GM18951 (cell line): ENCODE measurements around the gene GRIK4.
"Not testable (repeated sequence)": the region's sequence is repeated elsewhere in the genome, so short reads cannot be mapped to it uniquely, and the experiment has no call there.

Experiments
- POLR2A ChIP-seq: IDR thresholded peaks from 4 replicates; pipeline ENCODE4 v1.6.1; 2011; ENCODE audit warnings: mild to moderate bottlenecking; ENCODE audit not compliant: insufficient read length, insufficient read depth; ENCODE audit errors: extremely low read depth
- in situ Hi-C: fragments of 300-500 bp; cut with MboI; formaldehyde crosslinking; loops from one replicate; pipeline ENCODE4 v1.12.0; 2022; ENCODE audit warnings: low sequenced_read_pairs, mixed read lengths, inconsistent platforms; ENCODE audit not compliant: unreplicated experiment

GRIK4 gene

GRCh38 chr11:120752668-120753067 is 241.1 kb downstream of the GRIK4 start:
- TF ChIP-seq POLR2A = no peak
- in situ Hi-C loops = no loop called here

GRCh38 chr11:120756931-120757330 is 245.4 kb downstream of the GRIK4 start:
- in situ Hi-C loops = no loop called here
- no peak for TF ChIP-seq POLR2A

GRCh38 chr11:120759046-120759445 is 247.5 kb downstream of the GRIK4 start:
- in situ Hi-C loops = no loop called here
- no peak for TF ChIP-seq POLR2A

- in situ Hi-C loops = not testable (repeated sequence)
Observed at GRCh38 chr11:120765710-120766109, 254.2 kb downstream of the GRIK4 start.

GRCh38 chr11:120766318-120766717 is 254.8 kb downstream of the GRIK4 start:
- TF ChIP-seq POLR2A = no peak
- in situ Hi-C loops = no loop called here

- in situ Hi-C loops = no loop called here
- no peak for TF ChIP-seq POLR2A
Observed at GRCh38 chr11:120768949-120769348, 257.4 kb downstream of the GRIK4 start.

GRCh38 chr11:120769906-120770305 is 258.4 kb downstream of the GRIK4 start:
- no peak for TF ChIP-seq POLR2A
- in situ Hi-C loops = no loop called here

- TF ChIP-seq POLR2A = no peak
- in situ Hi-C loops = no loop called here
Observed at GRCh38 chr11:120771551-120772060, 260.1 kb downstream of the GRIK4 start.

- in situ Hi-C loops = no loop called here
- no peak for TF ChIP-seq POLR2A
Observed at GRCh38 chr11:120773501-120774031, 262.0 kb downstream of the GRIK4 start.

- in situ Hi-C loops = no loop called here
- TF ChIP-seq POLR2A = no peak
Observed at GRCh38 chr11:120774591-120775386, 263.2 kb downstream of the GRIK4 start.

- TF ChIP-seq POLR2A = no peak
- in situ Hi-C loops = no loop called here
Observed at GRCh38 chr11:120775986-120776951, 264.7 kb downstream of the GRIK4 start.

GRCh38 chr11:120778685-120779490 is 267.3 kb downstream of the GRIK4 start:
- no peak for TF ChIP-seq POLR2A
- in situ Hi-C loops = no loop called here
